ENCODE measurements around the gene P2RX7.

Gene P2RX7

DNA sequence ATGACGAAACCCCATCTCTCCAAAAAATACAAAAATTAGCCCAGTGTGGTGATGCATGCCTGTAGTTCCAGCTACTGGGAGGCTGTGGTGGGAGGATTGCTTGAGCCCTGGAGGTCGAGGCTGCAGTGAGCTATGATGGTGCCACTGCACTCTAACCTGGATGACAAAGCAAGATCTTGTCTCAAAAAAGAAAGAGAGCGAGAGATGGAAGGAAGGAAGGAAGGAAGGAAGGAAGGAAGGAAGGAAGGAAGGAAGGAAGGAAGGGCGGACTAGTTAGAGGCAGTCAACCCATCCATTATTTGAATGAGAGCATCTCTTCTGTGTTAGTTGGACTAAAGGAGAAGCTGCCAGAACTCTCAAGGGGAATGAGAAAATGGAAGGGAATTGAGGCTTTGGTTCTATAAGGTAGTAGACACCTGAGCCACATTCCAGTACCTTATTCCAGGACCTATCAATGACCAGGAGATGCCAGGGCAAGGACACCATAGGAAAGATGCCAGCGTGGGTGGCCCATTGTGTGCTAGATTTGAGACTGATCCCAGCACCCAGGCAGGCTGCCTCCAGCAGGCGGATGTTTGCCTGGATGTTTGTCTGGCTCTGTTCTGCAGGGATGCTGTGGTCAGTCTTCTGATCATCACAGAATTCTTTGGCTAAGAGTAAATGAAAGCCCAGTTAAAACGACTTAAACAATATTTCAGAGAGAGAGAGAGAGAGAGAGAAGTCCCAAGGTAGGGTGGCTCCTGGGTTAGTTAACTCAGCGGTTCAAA lies 11.5 kb upstream of the P2RX7 start:
- Histone ChIP-seq H3K4me2 (ENCODE audit: low read depth, low read length) (no peak overlapping the region), H2AFZ (ENCODE audit: low read length) (no peak overlapping the region), H3K4me3 (ENCODE audit: low read length) (no peak overlapping the region), H3F3A (ENCODE audit: insufficient read depth, low read length) (no peaks in the 10 kb centered on the region), H3K4me1 (ENCODE audit: low read length) (peaks cover 6% of the 10 kb centered on the region; the same call in 1 of the 2 replicates), H3K9me3 (replicated peaks; ENCODE audit: insufficient read depth, low read length) (no peaks in the 10 kb centered on the region), H4K20me1 (ENCODE audit: insufficient read depth, low read length) (no peaks in the 10 kb centered on the region), H3K79me2 (ENCODE audit: low read length) (no peaks in the 10 kb centered on the region), H3K27ac (ENCODE audit: low read length) (no peak overlapping the region), H3K27me3 (replicated peaks; ENCODE audit: insufficient read depth, low read length) (no peaks in the 10 kb centered on the region), H3K36me3 (replicated peaks; ENCODE audit: insufficient read depth, low read length) (no peaks in the 10 kb centered on the region), H3K9ac (ENCODE audit: low read length) (no peak overlapping the region), H3K9me2 (replicated peaks; ENCODE audit: insufficient read depth, low read length) (no peaks in the 10 kb centered on the region)
- DNase-seq, result no peak
- TF ChIP-seq EZH2 (optimal IDR thresholded peaks at IDR 0.05; ENCODE audit: low read depth, low read length) (no peak), EZH2phosphoT487 (IDR thresholded peaks at IDR 0.05; ENCODE audit: low read length) (no peak)
- TF ChIP-seq, protein P1, sequence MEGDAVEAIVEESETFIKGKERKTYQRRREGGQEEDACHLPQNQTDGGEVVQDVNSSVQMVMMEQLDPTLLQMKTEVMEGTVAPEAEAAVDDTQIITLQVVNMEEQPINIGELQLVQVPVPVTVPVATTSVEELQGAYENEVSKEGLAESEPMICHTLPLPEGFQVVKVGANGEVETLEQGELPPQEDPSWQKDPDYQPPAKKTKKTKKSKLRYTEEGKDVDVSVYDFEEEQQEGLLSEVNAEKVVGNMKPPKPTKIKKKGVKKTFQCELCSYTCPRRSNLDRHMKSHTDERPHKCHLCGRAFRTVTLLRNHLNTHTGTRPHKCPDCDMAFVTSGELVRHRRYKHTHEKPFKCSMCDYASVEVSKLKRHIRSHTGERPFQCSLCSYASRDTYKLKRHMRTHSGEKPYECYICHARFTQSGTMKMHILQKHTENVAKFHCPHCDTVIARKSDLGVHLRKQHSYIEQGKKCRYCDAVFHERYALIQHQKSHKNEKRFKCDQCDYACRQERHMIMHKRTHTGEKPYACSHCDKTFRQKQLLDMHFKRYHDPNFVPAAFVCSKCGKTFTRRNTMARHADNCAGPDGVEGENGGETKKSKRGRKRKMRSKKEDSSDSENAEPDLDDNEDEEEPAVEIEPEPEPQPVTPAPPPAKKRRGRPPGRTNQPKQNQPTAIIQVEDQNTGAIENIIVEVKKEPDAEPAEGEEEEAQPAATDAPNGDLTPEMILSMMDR (IDR thresholded peaks at IDR 0.05; ENCODE audit: low read length), result no peak

DNA sequence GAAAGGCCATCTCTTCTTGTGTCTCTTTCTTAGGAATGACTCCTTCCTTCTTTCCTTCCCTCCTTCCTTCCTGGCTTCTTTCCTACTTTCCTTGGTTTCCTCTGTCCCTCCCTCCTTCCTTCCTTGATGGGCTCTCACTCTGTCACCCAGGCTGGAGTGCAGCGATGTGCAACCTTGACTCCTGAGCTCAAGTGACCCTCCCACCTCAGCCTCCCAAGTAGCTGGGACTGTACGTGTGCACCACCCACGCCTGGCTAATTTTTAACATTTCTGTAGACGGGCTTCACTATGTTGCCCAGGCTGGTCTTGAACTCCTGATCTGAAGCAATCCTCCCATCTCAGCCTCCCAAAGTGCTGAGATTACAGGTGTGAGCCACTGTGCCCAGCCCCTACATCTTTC lies 10.9 kb upstream of the P2RX7 start:
- no peaks in the 10 kb centered on the region for H3K9me2 ChIP-seq (replicated peaks; ENCODE audit: insufficient read depth, low read length)
- H3K27me3 ChIP-seq (replicated peaks; ENCODE audit: insufficient read depth, low read length), result no peaks in the 10 kb centered on the region
- DNase-seq, result no peak
- H3K9ac ChIP-seq (ENCODE audit: low read length), result no peak overlapping the region
- H3K4me2 ChIP-seq (ENCODE audit: low read depth, low read length), result no peak overlapping the region
- no peak overlapping the region for H2AFZ ChIP-seq (ENCODE audit: low read length)
- no peaks in the 10 kb centered on the region for H3K36me3 ChIP-seq (replicated peaks; ENCODE audit: insufficient read depth, low read length)
- TF ChIP-seq, protein P1 (IDR thresholded peaks at IDR 0.05; ENCODE audit: low read length), result no peak
- TF ChIP-seq EZH2 (optimal IDR thresholded peaks at IDR 0.05; ENCODE audit: low read depth, low read length), result no peak
- no peak for TF ChIP-seq EZH2phosphoT487 (IDR thresholded peaks at IDR 0.05; ENCODE audit: low read length)
- no peaks in the 10 kb centered on the region for H4K20me1 ChIP-seq (ENCODE audit: insufficient read depth, low read length)
- H3K79me2 ChIP-seq (ENCODE audit: low read length), result no peaks in the 10 kb centered on the region
- no peak overlapping the region for H3K4me3 ChIP-seq (ENCODE audit: low read length)
- H3K4me1 ChIP-seq (ENCODE audit: low read length), result peaks cover 6% of the 10 kb centered on the region; the same call in 1 of the 2 replicates
- H3K9me3 ChIP-seq (replicated peaks; ENCODE audit: insufficient read depth, low read length), result no peaks in the 10 kb centered on the region
- H3F3A ChIP-seq (ENCODE audit: insufficient read depth, low read length), result no peaks in the 10 kb centered on the region
- no peak overlapping the region for H3K27ac ChIP-seq (ENCODE audit: low read length)

DNA sequence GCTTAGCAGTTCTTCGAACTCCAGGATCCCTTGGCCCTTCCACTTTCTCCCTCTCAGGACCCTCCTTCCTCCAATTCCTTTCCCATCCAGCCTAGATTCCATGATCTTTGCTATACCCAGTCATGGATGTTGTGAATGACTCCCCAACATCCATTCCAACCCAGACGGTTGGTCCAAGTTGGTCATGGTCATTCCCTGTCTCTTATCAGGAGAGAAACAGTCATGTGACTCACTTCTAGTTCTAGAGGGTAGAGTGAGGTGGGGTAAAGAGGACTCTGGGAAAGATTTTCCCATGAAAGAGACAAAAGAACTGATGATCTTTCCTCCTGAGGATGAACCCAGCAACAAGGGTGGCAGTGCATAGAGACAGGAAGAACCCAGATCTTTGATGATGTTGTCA lies 9.2 kb upstream of the P2RX7 start:
- Histone ChIP-seq H3K36me3 (replicated peaks; ENCODE audit: insufficient read depth, low read length) (no peaks in the 10 kb centered on the region), H4K20me1 (ENCODE audit: insufficient read depth, low read length) (no peaks in the 10 kb centered on the region), H3K4me2 (ENCODE audit: low read depth, low read length) (no peak overlapping the region), H3K4me3 (ENCODE audit: low read length) (no peak overlapping the region), H3K9me2 (replicated peaks; ENCODE audit: insufficient read depth, low read length) (no peaks in the 10 kb centered on the region), H3K79me2 (ENCODE audit: low read length) (no peaks in the 10 kb centered on the region), H3F3A (ENCODE audit: insufficient read depth, low read length) (no peaks in the 10 kb centered on the region), H2AFZ (ENCODE audit: low read length) (no peak overlapping the region), H3K9ac (ENCODE audit: low read length) (no peak overlapping the region), H3K9me3 (replicated peaks; ENCODE audit: insufficient read depth, low read length) (no peaks in the 10 kb centered on the region), H3K27me3 (replicated peaks; ENCODE audit: insufficient read depth, low read length) (no peaks in the 10 kb centered on the region), H3K4me1 (ENCODE audit: low read length) (peaks cover 11% of the 10 kb centered on the region; the same call in 1 of the 2 replicates), H3K27ac (ENCODE audit: low read length) (no peak overlapping the region)
- TF ChIP-seq, protein P1 (IDR thresholded peaks at IDR 0.05; ENCODE audit: low read length), result no peak
- TF ChIP-seq EZH2phosphoT487 (IDR thresholded peaks at IDR 0.05; ENCODE audit: low read length), result no peak
- TF ChIP-seq EZH2 (optimal IDR thresholded peaks at IDR 0.05; ENCODE audit: low read depth, low read length), result no peak
- DNase-seq, result no peak
